Endodermal cell (in vitro differentiated cells): ENCODE results near the gene PIM1. TPM values are rescaled to one million over a fixed set of nuclear protein-coding genes. Genes with fewer than 3 reads are reported as not detected.
A peak's percentile ranks its signal among the peaks of the same experiment; 100 is the strongest.

Experiments used
- DNase-seq: peaks from one replicate; pipeline ENCODE4 v3.0.0-alpha.2; 2017
- H3K27ac ChIP-seq: 2 replicates; pipeline ENCODE4 v1.5.1; 2013; ENCODE audit warnings: mild to moderate bottlenecking, low read depth, low read length, moderate library complexity
- H3K27me3 ChIP-seq: 2 replicates; pipeline ENCODE4 v1.6.1; 2013; ENCODE audit warnings: mild to moderate bottlenecking, low read length, moderate library complexity; ENCODE audit not compliant: insufficient read depth, control insufficient read depth, poor library complexity, severe bottlenecking
- H3K36me3 ChIP-seq: 2 replicates; pipeline ENCODE4 v1.7.0; 2013; ENCODE audit warnings: mild to moderate bottlenecking, low read length, moderate library complexity; ENCODE audit not compliant: control insufficient read depth, insufficient read depth
- H3K4me1 ChIP-seq: one replicate; pipeline ENCODE4 v1.7.0; 2013; ENCODE audit warnings: low read length; ENCODE audit not compliant: control insufficient read depth, insufficient read depth
- H3K4me3 ChIP-seq: 2 replicates; pipeline ENCODE4 v1.5.1; 2013; ENCODE audit warnings: mild to moderate bottlenecking, low read length, moderate library complexity
- H3K9ac ChIP-seq: 2 replicates; pipeline ENCODE4 v1.6.1; 2013; ENCODE audit warnings: mild to moderate bottlenecking, low read length, moderate library complexity; ENCODE audit not compliant: poor library complexity, severe bottlenecking; ENCODE audit errors: extremely low read depth
- H3K9me3 ChIP-seq: 2 replicates; pipeline ENCODE4 v1.6.1; 2013; ENCODE audit warnings: mild to moderate bottlenecking, low read length, moderate library complexity; ENCODE audit not compliant: control insufficient read depth
- H3K27ac Mint-ChIP-seq: 2 replicates; pipeline ENCODE4 v1.8.0; 2020; ENCODE audit warnings: mixed read lengths
- H3K27me3 Mint-ChIP-seq: 2 replicates; pipeline ENCODE4 v1.8.0; 2021; ENCODE audit warnings: mild to moderate bottlenecking, mixed read lengths; ENCODE audit not compliant: insufficient read depth
- H3K36me3 Mint-ChIP-seq: 2 replicates; pipeline ENCODE4 v1.8.0; 2020; ENCODE audit warnings: low read depth, mixed read lengths
- H3K4me1 Mint-ChIP-seq: 2 replicates; pipeline ENCODE4 v1.8.0; 2020; ENCODE audit warnings: mixed read lengths
- H3K4me3 Mint-ChIP-seq: 2 replicates; pipeline ENCODE4 v1.8.0; 2020; ENCODE audit warnings: mild to moderate bottlenecking, moderate library complexity, mixed read lengths
- H3K9me3 Mint-ChIP-seq: 2 replicates; pipeline ENCODE4 v1.8.0; 2020; ENCODE audit warnings: mild to moderate bottlenecking, mixed read lengths
- CTCF ChIP-seq: fragments of 200-600 bp; sonication (generic); conservative IDR thresholded peaks from 2 replicates; pipeline ENCODE4 v1.5.0; 2021; ENCODE audit warnings: antibody characterized with exemption, mild to moderate bottlenecking
- WGBS, 2 experiments: methylation state at CpG; one replicate each; pipeline versions ENCODE4 v1.1.5 to v1.1.7; 2013; ENCODE audit warnings: missing lambda C conversion rate in 2 of 2, mixed read lengths in 1 of 2; ENCODE audit not compliant: insufficient coverage in 1 of 2, insufficient read length in 1 of 2; 5-methylcytosine and 5-hydroxymethylcytosine counted together
- total RNA-seq, 2 donors: library from RNA; stranded (reverse); fragmentation: NEBNext Ultra II Directional in 1 of 2; extraction: Animal tissue kit (Norgen Biotek cat#: 25700) in 1 of 2; gene quantifications; 2 replicates in 1 of 2; 3 replicates in 1 of 2; pipeline ENCODE4 v1.2.1, GENCODE V29; 2021

Gene PIM1
- total RNA-seq, 2 donors from 2014 or later = 43.9 to 65.3 TPM

- Mint-ChIP-seq H3K36me3 (no peaks in the 10 kb centered on the region), H3K4me1 (peaks cover 61% of the 10 kb centered on the region), H3K9me3 (no peaks in the 10 kb centered on the region), H3K4me3 (peak overlapping the region; percentile 72), H3K27ac (peak overlapping the region; percentile 99), H3K27me3 (peaks cover 6% of the 10 kb centered on the region)
- Histone ChIP-seq H3K36me3 (no peaks in the 10 kb centered on the region), H3K4me3 (no peak overlapping the region), H3K9me3 (no peaks in the 10 kb centered on the region), H3K27me3 (no peaks in the 10 kb centered on the region), H3K4me1 (peaks cover 25% of the 10 kb centered on the region), H3K9ac (no peak overlapping the region), H3K27ac (peak overlapping the region; percentile 99)
- no peak for TF ChIP-seq CTCF
- DNase-seq = no peak
- 47 to 86% methylated on average over 1 of the region's 1 CpG for WGBS, 2 experiments
Observed at GRCh38 chr6:37138856-37139229, 31.1 kb upstream of the PIM1 start.

DNA sequence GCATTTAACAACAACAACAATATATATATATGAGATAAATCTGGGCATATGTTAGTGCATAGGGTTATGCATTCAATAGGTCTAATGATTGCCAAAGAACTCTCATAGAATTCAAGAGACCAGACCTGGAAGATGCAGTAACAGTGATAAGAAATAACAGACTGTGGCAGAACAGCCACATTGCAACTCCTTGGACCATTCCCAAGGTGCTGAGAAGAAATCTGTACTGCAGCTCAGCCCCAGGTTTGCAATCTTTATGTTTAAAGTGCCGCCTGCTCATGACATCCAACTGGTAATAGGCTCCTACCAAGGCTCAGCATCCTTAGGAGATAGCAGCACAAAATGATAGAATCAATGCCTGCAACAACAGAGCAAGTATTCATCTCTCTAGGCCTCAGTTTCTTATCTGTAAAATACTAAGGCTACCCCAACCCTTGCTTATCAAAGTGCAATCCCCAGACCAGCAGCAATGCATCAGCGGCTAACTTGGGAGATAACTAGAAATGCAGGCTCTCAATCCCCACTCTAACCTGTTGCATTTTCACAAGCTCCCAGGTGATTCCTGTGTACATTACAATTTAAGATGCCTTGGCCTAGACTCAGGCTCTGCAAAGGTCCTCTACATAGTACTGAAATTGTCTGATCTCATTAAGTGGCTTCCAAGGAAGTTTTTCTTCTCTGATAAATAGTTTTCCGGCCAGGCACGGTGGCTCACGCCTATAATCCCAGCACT lies 30.6 kb upstream of the PIM1 start:
- no peaks in the 10 kb centered on the region for H3K36me3 Mint-ChIP-seq
- Histone ChIP-seq H3K27ac (no peak overlapping the region), H3K27me3 (peaks cover 3% of the 10 kb centered on the region), H3K4me3 (no peak overlapping the region), H3K4me1 (peaks cover 22% of the 10 kb centered on the region), H3K36me3 (no peaks in the 10 kb centered on the region), H3K9me3 (no peaks in the 10 kb centered on the region), H3K9ac (no peak overlapping the region)
- 77 to 89% methylated on average over 5 of the region's 5 CpGs for WGBS, 2 experiments
- DNase-seq = no peak
- no peak overlapping the region for H3K27ac Mint-ChIP-seq
- H3K27me3 Mint-ChIP-seq = peaks cover 10% of the 10 kb centered on the region
- peaks cover 60% of the 10 kb centered on the region for H3K4me1 Mint-ChIP-seq
- H3K9me3 Mint-ChIP-seq = no peaks in the 10 kb centered on the region
- TF ChIP-seq CTCF = no peak
- H3K4me3 Mint-ChIP-seq = no peak overlapping the region

GRCh38 chr6:37140145-37140544 lies 29.8 kb upstream of the PIM1 start:
- H3K4me1 ChIP-seq = peaks cover 20% of the 10 kb centered on the region

More at GRCh38 chr6:37140145-37140544, 29.8 kb upstream of the PIM1 start:
- no peak overlapping the region for H3K9ac ChIP-seq
- H3K36me3 ChIP-seq = no peaks in the 10 kb centered on the region
- H3K4me3 Mint-ChIP-seq = no peak overlapping the region
- peaks cover 56% of the 10 kb centered on the region for H3K4me1 Mint-ChIP-seq
- no peak overlapping the region for H3K4me3 ChIP-seq
- H3K9me3 ChIP-seq = no peaks in the 10 kb centered on the region
- H3K27me3 ChIP-seq = peaks cover 8% of the 10 kb centered on the region
- H3K9me3 Mint-ChIP-seq = no peaks in the 10 kb centered on the region
- WGBS, 2 experiments = 76 to 80% methylated on average over 1 to 3 of the region's 3 CpGs
- no peaks in the 10 kb centered on the region for H3K36me3 Mint-ChIP-seq
- no peak overlapping the region for H3K27ac ChIP-seq
- H3K27me3 Mint-ChIP-seq = peaks cover 17% of the 10 kb centered on the region
- H3K27ac Mint-ChIP-seq = no peak overlapping the region
- no peak for TF ChIP-seq CTCF
- DNase-seq = no peak
